ENCODE results near the gene RBM15.

DNA sequence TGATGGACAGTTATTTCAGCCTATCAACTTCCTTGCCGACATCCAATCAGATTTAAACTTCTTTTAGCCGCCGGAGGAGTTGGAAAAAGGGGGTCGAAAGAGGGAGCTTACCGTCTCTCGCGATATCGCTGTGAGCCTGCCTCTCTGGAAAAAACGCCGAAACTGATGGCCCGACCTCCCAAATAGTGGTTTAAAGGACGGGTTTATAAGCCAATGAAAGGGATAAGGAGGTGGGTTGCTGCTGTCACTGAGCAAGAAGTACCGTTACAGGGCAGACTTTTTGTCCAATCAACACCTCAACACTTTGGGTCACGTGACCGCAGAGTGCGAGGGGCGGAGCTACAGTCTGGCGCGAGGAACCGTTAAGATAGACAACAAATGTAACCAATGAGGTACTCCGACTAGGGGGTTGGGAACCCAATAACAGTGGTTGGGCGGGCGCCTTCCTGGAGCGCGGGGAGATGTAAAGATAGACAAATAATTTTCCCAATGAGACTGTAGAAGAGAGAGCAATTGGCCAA, at the start of gene RBM15:
- TF ChIP-seq POLR2A (IDR thresholded peaks at IDR 0.05), result no peak
- TF ChIP-seq, protein P1, sequence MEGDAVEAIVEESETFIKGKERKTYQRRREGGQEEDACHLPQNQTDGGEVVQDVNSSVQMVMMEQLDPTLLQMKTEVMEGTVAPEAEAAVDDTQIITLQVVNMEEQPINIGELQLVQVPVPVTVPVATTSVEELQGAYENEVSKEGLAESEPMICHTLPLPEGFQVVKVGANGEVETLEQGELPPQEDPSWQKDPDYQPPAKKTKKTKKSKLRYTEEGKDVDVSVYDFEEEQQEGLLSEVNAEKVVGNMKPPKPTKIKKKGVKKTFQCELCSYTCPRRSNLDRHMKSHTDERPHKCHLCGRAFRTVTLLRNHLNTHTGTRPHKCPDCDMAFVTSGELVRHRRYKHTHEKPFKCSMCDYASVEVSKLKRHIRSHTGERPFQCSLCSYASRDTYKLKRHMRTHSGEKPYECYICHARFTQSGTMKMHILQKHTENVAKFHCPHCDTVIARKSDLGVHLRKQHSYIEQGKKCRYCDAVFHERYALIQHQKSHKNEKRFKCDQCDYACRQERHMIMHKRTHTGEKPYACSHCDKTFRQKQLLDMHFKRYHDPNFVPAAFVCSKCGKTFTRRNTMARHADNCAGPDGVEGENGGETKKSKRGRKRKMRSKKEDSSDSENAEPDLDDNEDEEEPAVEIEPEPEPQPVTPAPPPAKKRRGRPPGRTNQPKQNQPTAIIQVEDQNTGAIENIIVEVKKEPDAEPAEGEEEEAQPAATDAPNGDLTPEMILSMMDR (IDR thresholded peaks at IDR 0.05), result no peak
- TF ChIP-seq EP300 (IDR thresholded peaks at IDR 0.05), result no peak
